K562 (cell line): ENCODE data around the gene OR2L13.

Experiments used
- CTCF ChIP-seq, 3 experiments: IDR thresholded peaks in 2 of 3; conservative IDR thresholded peaks in 1 of 3; 2 replicates each; pipeline ENCODE4 v1.5.1; 2011 to 2012; ENCODE audit warnings: low read length in 3 of 3, mild to moderate bottlenecking in 3 of 3, control low read depth in 2 of 3, improper control_type of control experiment in 1 of 3, inconsistent platforms in 1 of 3, low read depth in 1 of 3, mixed read lengths in 1 of 3, moderate library complexity in 1 of 3; ENCODE audit not compliant: insufficient read depth in 2 of 3
- KLF13 ChIP-seq: fragments of 450-650 bp; IDR thresholded peaks from 2 replicates; pipeline ENCODE4 v1.6.1; 2016; ENCODE audit warnings: missing genetic modification characterization, low read depth, mild to moderate bottlenecking, missing compliant biosample characterization, moderate library complexity, borderline replicate concordance
- MAX ChIP-seq: sonication (generic); formaldehyde crosslinking; IDR thresholded peaks from 2 replicates; pipeline ENCODE4 v1.9.0; 2022; ENCODE audit warnings: mild to moderate bottlenecking, missing genetic modification reagents
- MLLT1 ChIP-seq, 2 experiments: fragments of 450-650 bp; IDR thresholded peaks; 2 replicates each; pipeline ENCODE4 v1.6.1; 2016
- PML ChIP-seq: IDR thresholded peaks from 2 replicates; pipeline ENCODE4 v1.6.1; 2012; ENCODE audit warnings: low read length, inconsistent platforms
- POLR2AphosphoS5 ChIP-seq: IDR thresholded peaks from 2 replicates; pipeline ENCODE4 v1.6.1; 2011; ENCODE audit warnings: mild to moderate bottlenecking, low read depth, low read length, moderate library complexity; ENCODE audit not compliant: control insufficient read depth, insufficient read depth
- RAD21 ChIP-seq, 2 experiments: fragments of 250-450 bp in 1 of 2; fragments of 450-650 bp in 1 of 2; sonication (Bioruptor Pico) in 1 of 2; formaldehyde crosslinking in 1 of 2; IDR thresholded peaks in 1 of 2; conservative IDR thresholded peaks in 1 of 2; 2 replicates each; pipeline versions ENCODE4 v1.4.0 to v1.8.0; 2020 to 2022; ENCODE audit warnings: mild to moderate bottlenecking in 2 of 2, moderate library complexity in 1 of 2
- RCOR1 ChIP-seq, 2 experiments: IDR thresholded peaks; 2 replicates each; pipeline ENCODE4 v1.6.1; 2012; ENCODE audit warnings: low read depth in 2 of 2, low read length in 2 of 2, borderline replicate concordance in 1 of 2, improper control_type of control experiment in 1 of 2
- USF2 ChIP-seq: sonication (generic); formaldehyde crosslinking; IDR thresholded peaks from 2 replicates; pipeline ENCODE4 v1.5.0; 2020; ENCODE audit warnings: missing genetic modification reagents
- XRCC3 ChIP-seq: fragments of 450-650 bp; IDR thresholded peaks from 2 replicates; pipeline ENCODE4 v1.6.1; 2017; ENCODE audit warnings: mild to moderate bottlenecking, moderate library complexity
- ZC3H4 ChIP-seq: sonication (generic); formaldehyde crosslinking; IDR thresholded peaks from 2 replicates; pipeline ENCODE4 v1.9.0; 2021; ENCODE audit warnings: missing genetic modification reagents, borderline replicate concordance
- ZFP30 ChIP-seq: fragments of 250-450 bp; sonication (Bioruptor Pico); IDR thresholded peaks from 2 replicates; pipeline ENCODE4 v1.8.0; 2022; ENCODE audit warnings: moderate library complexity, mild to moderate bottlenecking, inconsistent platforms, borderline replicate concordance
- ZNF324 ChIP-seq: fragments of 250-450 bp; sonication (Bioruptor Pico); IDR thresholded peaks from 2 replicates; pipeline ENCODE4 v1.4.0; 2020; ENCODE audit warnings: mild to moderate bottlenecking

- TF ChIP-seq CTCF (IDR thresholded peaks at IDR 0.05 in 2 of 3, conservative IDR thresholded peaks at IDR 0.05 in 1 of 3; ENCODE audit: insufficient read depth in 2 of 3, low read depth in 1 of 3, low read length in 3 of 3) (no peak), ZNF324 (CRISPR knock-in tag) (no peak), POLR2AphosphoS5 (no peak), MAX (no peak), USF2 (no peak), RAD21 (CRISPR knock-in tag; conservative IDR thresholded peaks at IDR 0.05 in 1 of 2, IDR thresholded peaks at IDR 0.05 in 1 of 2) (no peak), PML (no peak), ZFP30 (CRISPR knock-in tag) (no peak), RCOR1 (IDR thresholded peaks at IDR 0.05; ENCODE audit: borderline replicate concordance in 1 of 2, low read depth in 2 of 2, low read length in 2 of 2) (no peak), MLLT1 (IDR thresholded peaks at IDR 0.05) (no peak), XRCC3 (no peak), ZC3H4 (no peak), KLF13 (tag) (no peak)
Observed at GRCh38 chr1:248127653-248128052, 32.7 kb downstream of the OR2L13 start.
